ENCODE results near the gene SEMA3D. TPM values are rescaled to one million over a fixed set of nuclear protein-coding genes. Genes with fewer than 3 reads are reported as not detected.

The SEMA3D gene
- total and polyA plus RNA-seq, 2 donors (not counting 1 experiment from before 2014, with no cell fraction given), result 0.46 to 0.59 TPM

GRCh38 chr7:85215098-85215497 lies 28.2 kb upstream of the SEMA3D start:
- no peak overlapping the region for H3K4me2 ChIP-seq (replicated peaks; ENCODE audit: low read depth, low read length, poor library complexity, severe bottlenecking)
- TF ChIP-seq EZH2 (IDR thresholded peaks at IDR 0.05; ENCODE audit: borderline replicate concordance, insufficient read depth, low read depth, low read length, poor library complexity, severe bottlenecking) (no peak), CTCF (IDR thresholded peaks at IDR 0.05) (no peak)
- H2AFZ ChIP-seq (ENCODE audit: insufficient read depth, low read depth, low read length, poor library complexity, severe bottlenecking), result no peak overlapping the region
- no peak overlapping the region for H3K4me3 ChIP-seq (ENCODE audit: control extremely low read depth in 1 of 5, extremely low read depth in 1 of 5, insufficient read depth in 1 of 5, low read depth in 2 of 5, low read length in 4 of 5)
- H3K9me3 ChIP-seq (ENCODE audit: control extremely low read depth in 1 of 3, control insufficient read depth in 2 of 3, insufficient read depth in 1 of 3, low read length in 2 of 3), result no peaks in the 10 kb centered on the region
- POLR2A ChIA-PET, result no interaction called here
- no peaks in the 10 kb centered on the region for H3K27me3 ChIP-seq (replicated peaks in 1 of 4; ENCODE audit: control extremely low read depth in 1 of 4, control insufficient read depth in 3 of 4, insufficient read depth in 4 of 4, low read length in 3 of 4)
- no peak overlapping the region for H3K9ac ChIP-seq (ENCODE audit: low read length)
- H3K27ac Mint-ChIP-seq, result no peak overlapping the region
- intact Hi-C loops (cut with micrococcal nuclease), result no loop called here
- H3K36me3 ChIP-seq (replicated peaks in 1 of 2; ENCODE audit: control extremely low read depth in 1 of 2, control insufficient read depth in 1 of 2, extremely low read depth in 1 of 2, insufficient read depth in 2 of 2, low read length in 1 of 2), result no peaks in the 10 kb centered on the region
- DNase-seq (no peak), ATAC-seq (ENCODE audit: low read depth) (no peak)
- H3K27ac ChIP-seq (ENCODE audit: low read length in 2 of 2), result no peak overlapping the region
- 63% methylated on average over 1 of the region's 1 CpG for WGBS (ENCODE audit: insufficient coverage)
- H4K20me1 ChIP-seq (ENCODE audit: control insufficient read depth, insufficient read depth, low read length, poor library complexity, severe bottlenecking), result no peaks in the 10 kb centered on the region
- H3K27me3 Mint-ChIP-seq, result no peaks in the 10 kb centered on the region
- H3K4me1 Mint-ChIP-seq, result no peaks in the 10 kb centered on the region
- no peaks in the 10 kb centered on the region for H3K4me1 ChIP-seq (ENCODE audit: control insufficient read depth in 2 of 2, insufficient read depth in 2 of 2, low read length in 2 of 2)
- CTCF ChIA-PET, result interaction anchor here (1.2 kb wide), 1 partner anchor 28 kb away, joined by 3 read pairs; the partner anchor contains the start of gene SEMA3D
- no peaks in the 10 kb centered on the region for H3K9me3 Mint-ChIP-seq (ENCODE audit: insufficient read depth)
- no peaks in the 10 kb centered on the region for H3K79me2 ChIP-seq (ENCODE audit: control insufficient read depth, insufficient read depth, low read length)
- H3K4me3 Mint-ChIP-seq, result no peak overlapping the region

GRCh38 chr7:85213500-85213899 lies 26.6 kb upstream of the SEMA3D start:
- ChIA-PET POLR2A (no interaction called here), CTCF (no interaction called here)
- intact Hi-C loops (cut with micrococcal nuclease), result no loop called here
- Mint-ChIP-seq H3K27me3 (no peaks in the 10 kb centered on the region), H3K4me1 (no peaks in the 10 kb centered on the region), H3K4me3 (no peak overlapping the region), H3K27ac (no peak overlapping the region), H3K9me3 (ENCODE audit: insufficient read depth) (no peaks in the 10 kb centered on the region)
- H3K4me1 ChIP-seq (ENCODE audit: control insufficient read depth in 2 of 2, insufficient read depth in 2 of 2, low read length in 2 of 2), result no peaks in the 10 kb centered on the region
- H3K27me3 ChIP-seq (replicated peaks in 1 of 4; ENCODE audit: control extremely low read depth in 1 of 4, control insufficient read depth in 3 of 4, insufficient read depth in 4 of 4, low read length in 3 of 4), result no peaks in the 10 kb centered on the region
- ATAC-seq (ENCODE audit: low read depth), result no peak
- H4K20me1 ChIP-seq (ENCODE audit: control insufficient read depth, insufficient read depth, low read length, poor library complexity, severe bottlenecking), result no peaks in the 10 kb centered on the region
- no peaks in the 10 kb centered on the region for H3K36me3 ChIP-seq (replicated peaks in 1 of 2; ENCODE audit: control extremely low read depth in 1 of 2, control insufficient read depth in 1 of 2, extremely low read depth in 1 of 2, insufficient read depth in 2 of 2, low read length in 1 of 2)
- H3K4me2 ChIP-seq (replicated peaks; ENCODE audit: low read depth, low read length, poor library complexity, severe bottlenecking), result no peak overlapping the region
- no peak overlapping the region for H3K4me3 ChIP-seq (ENCODE audit: control extremely low read depth in 1 of 5, extremely low read depth in 1 of 5, insufficient read depth in 1 of 5, low read depth in 2 of 5, low read length in 4 of 5)
- H3K9me3 ChIP-seq (ENCODE audit: control extremely low read depth in 1 of 3, control insufficient read depth in 2 of 3, insufficient read depth in 1 of 3, low read length in 2 of 3), result no peaks in the 10 kb centered on the region
- H2AFZ ChIP-seq (ENCODE audit: insufficient read depth, low read depth, low read length, poor library complexity, severe bottlenecking), result no peak overlapping the region
- DNase-seq, result no peak
- H3K9ac ChIP-seq (ENCODE audit: low read length), result no peak overlapping the region
- H3K79me2 ChIP-seq (ENCODE audit: control insufficient read depth, insufficient read depth, low read length), result no peaks in the 10 kb centered on the region
- no peak overlapping the region for H3K27ac ChIP-seq (ENCODE audit: low read length in 2 of 2)
- TF ChIP-seq CTCF (IDR thresholded peaks at IDR 0.05) (no peak), EZH2 (IDR thresholded peaks at IDR 0.05; ENCODE audit: borderline replicate concordance, insufficient read depth, low read depth, low read length, poor library complexity, severe bottlenecking) (no peak)
- WGBS (ENCODE audit: insufficient coverage), result no CpG with 5 or more reads among the region's 1 CpG

Data from B cell (primary cell).